Measurements from ENCODE around the gene MRPL49. TPM values are rescaled to one million over a fixed set of nuclear protein-coding genes. Genes with fewer than 3 reads are reported as not detected.
"Not testable (repeated sequence)": the region's sequence is repeated elsewhere in the genome, so short reads cannot be mapped to it uniquely, and the experiment has no call there.

Gene MRPL49
- total RNA-seq, 1 experiment from 2014 or later, result 111 TPM

GRCh38 chr11:65118097-65118837 lies 3.9 kb upstream of the MRPL49 start:
- DNase-seq (ENCODE audit: low read depth, low spot score) (no peak), ATAC-seq (no peak)
- Histone ChIP-seq H3K9me3 (ENCODE audit: control insufficient read depth, insufficient read depth, low read depth, low read length) (no peaks in the 10 kb centered on the region), H3K4me1 (ENCODE audit: control insufficient read depth, insufficient read depth, low read length) (peaks cover 30% of the 10 kb centered on the region), H3K27me3 (ENCODE audit: control insufficient read depth, insufficient read depth, low read length) (no peaks in the 10 kb centered on the region), H3K27ac (ENCODE audit: low read length) (no peak overlapping the region), H3K36me3 (ENCODE audit: control insufficient read depth, insufficient read depth, low read length) (peaks cover 15% of the 10 kb centered on the region), H3K4me3 (ENCODE audit: low read depth in 2 of 2, low read length in 2 of 2) (no peak overlapping the region)
- intact Hi-C loops (cut with micrococcal nuclease; ENCODE audit: unreplicated experiment) (loop anchor here (10.0 kb wide), 1 partner anchor 273 kb away; the partner anchor contains the start of gene CDC42BPG), in situ Hi-C loops (cut with HindIII; ENCODE audit: low pct_unique_long_range_greater_than_20kb, low sequenced_read_pairs) (no loop called here)
- POLR2A ChIA-PET, result no interaction called here
- BruUV-seq (replicated peaks), result no TSS peak
- CTCF ChIA-PET, result interaction anchor here (1.0 kb wide), 1 partner anchor 269 kb away, joined by 4 read pairs; no protein-coding TSS in a partner anchor
- TF ChIP-seq REST (IDR thresholded peaks at IDR 0.05; ENCODE audit: insufficient read depth in 1 of 2, low read depth in 2 of 2, low read length in 1 of 2) (no peak), POLR2AphosphoS5 (IDR thresholded peaks at IDR 0.05; ENCODE audit: low read depth, low read length) (no peak), SIN3A (IDR thresholded peaks at IDR 0.05; ENCODE audit: borderline replicate concordance, insufficient read depth, low read depth, low read length) (no peak), TCF7L2 (IDR thresholded peaks at IDR 0.05; ENCODE audit: low read depth, low read length) (no peak), CTCF (IDR thresholded peaks at IDR 0.05) (no peak; the same call in 1 of the 2 replicates)

- Histone ChIP-seq H3K36me3 (ENCODE audit: control insufficient read depth, insufficient read depth, low read length) (peaks cover 15% of the 10 kb centered on the region), H3K4me1 (ENCODE audit: control insufficient read depth, insufficient read depth, low read length) (peaks cover 24% of the 10 kb centered on the region)
- H3K4me3 ChIP-seq (ENCODE audit: low read depth in 2 of 2, low read length in 2 of 2); DNase-seq (ENCODE audit: low read depth, low spot score); POLR2A ChIA-PET; ATAC-seq; BruUV-seq (replicated peaks); in situ Hi-C loops (cut with HindIII; ENCODE audit: low pct_unique_long_range_greater_than_20kb, low sequenced_read_pairs); H3K27me3 ChIP-seq (ENCODE audit: control insufficient read depth, insufficient read depth, low read length); H3K9me3 ChIP-seq (ENCODE audit: control insufficient read depth, insufficient read depth, low read depth, low read length); H3K27ac ChIP-seq (ENCODE audit: low read length): not testable (repeated sequence)
- intact Hi-C loops (cut with micrococcal nuclease; ENCODE audit: unreplicated experiment), result loop anchor here (10.0 kb wide), 1 partner anchor 274 kb away; the partner anchor contains the start of gene CDC42BPG
- CTCF ChIA-PET, result interaction anchor here (0.7 kb wide), 1 partner anchor 290 kb away, joined by 4 read pairs; no protein-coding TSS in a partner anchor
These were observed 3.0 kb upstream of the MRPL49 start for GRCh38 chr11:65118891-65119669.

Data from Panc1 (cell line).